Progenitor cell of endocrine pancreas (in vitro differentiated cells): ENCODE results near the gene PTGES. TPM values are rescaled to one million over a fixed set of nuclear protein-coding genes. Genes with fewer than 3 reads are reported as not detected.

Experiments
- DNase-seq: peaks from one replicate; pipeline ENCODE4 v3.0.0; 2021; ENCODE audit warnings: low spot score; ENCODE audit not compliant: unreplicated experiment
- H3K27ac Mint-ChIP-seq: 2 replicates; pipeline ENCODE4 v1.8.0; 2021; ENCODE audit warnings: mild to moderate bottlenecking, moderate library complexity, mixed read lengths
- H3K27me3 Mint-ChIP-seq: 2 replicates; pipeline ENCODE4 v1.8.0; 2021; ENCODE audit warnings: mixed read lengths
- H3K36me3 Mint-ChIP-seq: 2 replicates; pipeline ENCODE4 v1.8.0; 2022; ENCODE audit warnings: mixed read lengths; ENCODE audit not compliant: insufficient read depth
- H3K4me1 Mint-ChIP-seq: 2 replicates; pipeline ENCODE4 v1.8.0; 2021; ENCODE audit warnings: low read depth, mixed read lengths
- H3K4me3 Mint-ChIP-seq: 2 replicates; pipeline ENCODE4 v1.8.0; 2021; ENCODE audit warnings: low read depth, mild to moderate bottlenecking, moderate library complexity, mixed read lengths
- H3K9me3 Mint-ChIP-seq: 2 replicates; pipeline ENCODE4 v1.8.0; 2021; ENCODE audit warnings: low read depth, mixed read lengths
- total RNA-seq: library from RNA; stranded (reverse); gene quantifications from 2 replicates; pipeline ENCODE4 v1.2.1, GENCODE V29; 2021
- TF ChIP-seq, protein P1 (sequence below): fragments of 200-600 bp; sonication (generic); IDR thresholded peaks from one replicate; pipeline ENCODE4 v1.5.0; 2021; ENCODE audit warnings: antibody characterized with exemption, mild to moderate bottlenecking; ENCODE audit not compliant: unreplicated experiment

Gene PTGES
- total RNA-seq, 1 donor from 2014 or later = 0.19 TPM

DNA sequence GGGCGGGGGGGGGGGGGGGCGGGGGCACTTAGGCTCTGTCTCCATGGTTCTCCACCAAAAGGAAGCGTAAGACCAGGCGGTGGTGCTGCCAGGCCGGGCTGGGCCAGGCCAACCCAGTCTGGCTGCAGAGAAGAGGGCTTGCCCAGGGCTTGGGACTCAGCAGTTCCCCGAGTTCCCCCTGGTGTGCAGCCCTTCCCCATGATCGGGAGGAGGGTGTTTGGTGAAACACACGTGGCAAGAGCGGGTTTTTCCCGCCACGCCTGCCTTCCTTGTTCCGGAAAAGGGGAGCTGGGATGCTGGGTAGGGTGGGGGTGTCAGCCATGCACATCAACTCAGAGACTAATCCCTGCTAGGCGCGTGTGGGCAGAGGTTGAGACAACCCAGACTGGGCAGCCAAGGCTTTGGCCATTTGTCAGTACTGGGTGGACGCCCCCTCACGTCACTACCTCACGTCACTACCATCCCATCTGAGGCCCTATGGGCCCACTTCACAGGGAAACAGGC, 54.5 kb downstream of the PTGES start:
- Mint-ChIP-seq H3K36me3 (no peaks in the 10 kb centered on the region), H3K4me3 (no peak overlapping the region), H3K27me3 (peaks cover 60% of the 10 kb centered on the region), H3K9me3 (no peaks in the 10 kb centered on the region), H3K4me1 (peaks cover 2% of the 10 kb centered on the region), H3K27ac (no peak overlapping the region)
- TF ChIP-seq, protein P1, sequence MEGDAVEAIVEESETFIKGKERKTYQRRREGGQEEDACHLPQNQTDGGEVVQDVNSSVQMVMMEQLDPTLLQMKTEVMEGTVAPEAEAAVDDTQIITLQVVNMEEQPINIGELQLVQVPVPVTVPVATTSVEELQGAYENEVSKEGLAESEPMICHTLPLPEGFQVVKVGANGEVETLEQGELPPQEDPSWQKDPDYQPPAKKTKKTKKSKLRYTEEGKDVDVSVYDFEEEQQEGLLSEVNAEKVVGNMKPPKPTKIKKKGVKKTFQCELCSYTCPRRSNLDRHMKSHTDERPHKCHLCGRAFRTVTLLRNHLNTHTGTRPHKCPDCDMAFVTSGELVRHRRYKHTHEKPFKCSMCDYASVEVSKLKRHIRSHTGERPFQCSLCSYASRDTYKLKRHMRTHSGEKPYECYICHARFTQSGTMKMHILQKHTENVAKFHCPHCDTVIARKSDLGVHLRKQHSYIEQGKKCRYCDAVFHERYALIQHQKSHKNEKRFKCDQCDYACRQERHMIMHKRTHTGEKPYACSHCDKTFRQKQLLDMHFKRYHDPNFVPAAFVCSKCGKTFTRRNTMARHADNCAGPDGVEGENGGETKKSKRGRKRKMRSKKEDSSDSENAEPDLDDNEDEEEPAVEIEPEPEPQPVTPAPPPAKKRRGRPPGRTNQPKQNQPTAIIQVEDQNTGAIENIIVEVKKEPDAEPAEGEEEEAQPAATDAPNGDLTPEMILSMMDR = no peak
- no peak for DNase-seq

DNA sequence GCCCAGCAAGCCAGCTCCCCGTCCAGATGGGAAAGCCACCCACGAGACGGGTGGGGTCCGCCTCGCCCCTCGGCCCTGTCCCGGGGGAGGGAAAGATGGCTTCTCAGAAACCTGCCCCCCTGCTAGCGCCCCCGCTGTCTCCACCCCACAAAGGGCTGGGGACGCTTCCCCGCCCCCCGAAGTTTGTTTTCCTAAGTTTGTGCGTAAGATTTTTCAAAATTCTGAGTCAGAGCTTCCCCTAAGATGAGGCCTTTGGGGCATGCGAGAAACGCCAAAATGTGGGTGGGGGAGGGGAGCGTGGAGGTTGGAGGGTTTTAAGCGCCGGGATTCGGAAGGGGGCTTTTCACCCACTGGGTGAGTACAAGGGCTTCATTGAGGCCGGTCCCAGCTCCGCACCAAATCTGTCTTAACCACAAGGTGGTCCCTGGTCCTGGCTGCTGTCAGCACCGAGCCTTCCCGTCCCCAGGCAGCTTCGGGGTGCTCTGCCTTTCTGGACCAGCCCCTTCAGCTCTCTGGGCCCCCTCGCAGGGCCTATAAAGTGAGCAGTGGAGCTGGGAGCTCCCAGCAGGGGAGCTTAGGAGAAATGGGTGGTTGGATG, 55.1 kb downstream of the PTGES start:
- Mint-ChIP-seq H3K9me3 (no peaks in the 10 kb centered on the region), H3K27me3 (peaks cover 57% of the 10 kb centered on the region), H3K27ac (no peak overlapping the region), H3K4me1 (peaks cover 2% of the 10 kb centered on the region), H3K36me3 (no peaks in the 10 kb centered on the region), H3K4me3 (peak overlapping the region; percentile 35)
- no peak for DNase-seq
- TF ChIP-seq, protein P1 = no peak

DNA sequence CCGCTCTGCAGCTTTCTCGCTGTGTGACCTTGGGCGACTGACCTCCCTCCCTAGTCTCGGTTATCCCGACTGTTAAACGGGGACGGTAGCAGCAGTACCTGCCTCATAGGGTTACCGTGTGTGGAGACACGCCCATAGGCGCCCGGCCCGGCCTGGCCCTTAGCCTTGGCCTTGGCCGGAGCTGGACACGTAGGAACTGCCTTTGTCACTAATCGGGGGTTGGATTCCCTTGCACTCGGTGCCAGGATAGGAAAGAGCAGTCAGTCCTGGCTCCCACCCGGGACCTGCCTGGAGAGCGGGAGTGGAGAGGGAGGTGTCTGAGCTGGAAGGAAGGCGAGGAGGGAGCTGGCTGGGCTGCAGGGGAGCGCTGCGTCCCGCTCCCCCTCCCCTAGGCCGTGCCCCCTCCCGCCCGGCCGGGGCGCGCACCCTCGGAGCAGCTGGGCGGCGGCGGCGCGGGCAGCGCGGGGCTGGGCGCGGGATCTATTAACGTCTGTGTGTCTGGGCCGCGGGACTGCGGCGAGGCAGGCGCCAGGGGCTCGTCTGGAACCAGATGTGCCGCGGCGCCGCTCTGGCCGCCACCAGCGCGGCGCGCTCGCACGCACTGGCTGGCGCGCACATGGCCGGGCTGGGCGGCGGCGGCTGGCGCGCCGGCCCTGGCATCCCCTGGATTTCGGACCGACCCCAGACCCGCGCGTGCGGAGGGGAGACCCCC, 55.7 kb downstream of the PTGES start:
- no peak for DNase-seq
- H3K27me3 Mint-ChIP-seq = peaks cover 53% of the 10 kb centered on the region
- TF ChIP-seq, protein P1 = no peak
- peak overlapping the region; percentile 77 for H3K4me3 Mint-ChIP-seq
- H3K27ac Mint-ChIP-seq = peak overlapping the region; percentile 90
- no peaks in the 10 kb centered on the region for H3K36me3 Mint-ChIP-seq
- no peaks in the 10 kb centered on the region for H3K9me3 Mint-ChIP-seq
- peaks cover 2% of the 10 kb centered on the region for H3K4me1 Mint-ChIP-seq

DNA sequence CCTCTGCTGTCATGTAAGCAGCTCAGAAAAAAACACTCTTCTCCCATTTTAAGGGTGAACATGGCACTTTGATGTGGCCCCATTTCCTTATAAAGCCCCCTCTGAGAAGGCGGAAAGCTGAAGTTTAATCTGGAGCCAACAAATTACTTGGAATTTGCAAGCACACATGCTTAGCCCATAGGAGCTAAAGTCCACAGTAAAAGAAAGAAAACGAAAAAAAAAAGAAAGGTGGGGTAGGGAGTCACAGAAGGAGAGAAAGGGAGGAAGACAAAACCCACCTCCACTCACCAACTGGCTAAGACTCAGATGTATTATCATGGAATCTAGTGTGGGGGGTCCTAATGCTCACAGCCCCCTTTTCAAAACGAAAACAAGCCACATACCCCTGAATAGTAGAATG, 57.0 kb downstream of the PTGES start:
- Mint-ChIP-seq H3K27me3 (peaks cover 50% of the 10 kb centered on the region), H3K9me3 (no peaks in the 10 kb centered on the region), H3K27ac (no peak overlapping the region), H3K36me3 (no peaks in the 10 kb centered on the region), H3K4me3 (no peak overlapping the region), H3K4me1 (peaks cover 2% of the 10 kb centered on the region)
- TF ChIP-seq, protein P1 = no peak
- no peak for DNase-seq

- TF ChIP-seq, protein P1 = no peak
- no peak for DNase-seq
- no peaks in the 10 kb centered on the region for H3K36me3 Mint-ChIP-seq
- H3K4me1 Mint-ChIP-seq = peaks cover 2% of the 10 kb centered on the region
- peaks cover 43% of the 10 kb centered on the region for H3K27me3 Mint-ChIP-seq
- no peak overlapping the region for H3K4me3 Mint-ChIP-seq
- no peak overlapping the region for H3K27ac Mint-ChIP-seq
- H3K9me3 Mint-ChIP-seq = no peaks in the 10 kb centered on the region
These were observed 58.6 kb downstream of the PTGES start for GRCh38 chr9:129694243-129694646.
